HCT116 (cell line): ENCODE measurements around the gene TK1. TPM values are rescaled to one million over a fixed set of nuclear protein-coding genes. Genes with fewer than 3 reads are reported as not detected.
A peak's percentile ranks its signal among the peaks of the same experiment; 100 is the strongest.

ENCODE experiments used
- ATAC-seq: fragments of 200-7000 bp; cut with Tn5 transposase; 2 replicates; pipeline ENCODE4 v1.9.1; 2020; ENCODE audit warnings: mild to moderate bottlenecking, moderate library complexity
- BruUV-seq: library from RNA; stranded (reverse); fragments of 400-500 nt; replicated peaks from 2 replicates; lab custom pipeline; 2021; lab: Mats Ljungman, UMichigan
- CTCF ChIA-PET: fragments of 300-600 bp; sonication (Branson Sonifier 250); formaldehyde crosslinking; loops from one replicate; lab custom pipeline; 2021; ENCODE audit warnings: antibody characterized with exemption; lab: Charles Lee
- POLR2A ChIA-PET: fragments of 300-600, 350-600 bp; sonication (Branson Sonifier 250); formaldehyde crosslinking; loops from one replicate; lab custom pipeline; 2021; ENCODE audit warnings: antibody characterized with exemption; lab: Charles Lee
- RAD21 ChIA-PET, 2 experiments: fragments of 300-600 bp; sonication (Branson Sonifier 250); formaldehyde crosslinking; loops; one replicate each; lab custom pipeline; 2023; ENCODE audit warnings: low total read pairs in 2 of 2; ENCODE audit not compliant: uncharacterized antibody in 2 of 2, unreplicated experiment in 2 of 2, low non-redundant PET in 1 of 2; lab: Charles Lee
- DNase-seq: peaks from one replicate; pipeline ENCODE4 v3.0.0-alpha.2; 2010; ENCODE audit warnings: low read depth, low spot score
- H2AFZ ChIP-seq: fragments of 200-600 bp; shearing (Covaris generic), sonication (generic); 2 replicates; pipeline ENCODE4 v1.6.1; 2017; ENCODE audit warnings: low read depth, mixed run types, mixed read lengths, antibody characterized with exemption, low read length; ENCODE audit not compliant: poor library complexity, severe bottlenecking
- H3K27ac ChIP-seq: 2 replicates; pipeline ENCODE4 v1.5.1; 2012; ENCODE audit warnings: low read depth, low read length
- H3K27me3 ChIP-seq: fragments of 200-600 bp; sonication (generic); 2 replicates; pipeline ENCODE4 v1.6.1; 2016; ENCODE audit warnings: mixed run types, low read length, mixed read lengths; ENCODE audit not compliant: insufficient read depth
- H3K36me3 ChIP-seq, 2 experiments: fragments of 200-500 bp in 1 of 2; fragments of 200-600 bp in 1 of 2; sonication (Bioruptor generic) in 1 of 2; sonication (generic) in 1 of 2; 2 replicates each; pipeline versions ENCODE4 v1.5.1 to v1.6.1; 2014 to 2016; ENCODE audit warnings: low read length in 2 of 2, inconsistent platforms in 1 of 2, mixed read lengths in 1 of 2, mixed run types in 1 of 2; ENCODE audit not compliant: insufficient read depth in 2 of 2, control insufficient read depth in 1 of 2
- H3K4me1 ChIP-seq, 2 experiments: fragments of 200-600 bp in 1 of 2; sonication (generic) in 1 of 2; 2 replicates each; pipeline versions ENCODE4 v1.5.1 to v1.6.1; 2012 to 2017; ENCODE audit warnings: low read length in 2 of 2, inconsistent platforms in 1 of 2, mild to moderate bottlenecking in 1 of 2, mixed read lengths in 1 of 2, mixed run types in 1 of 2, moderate library complexity in 1 of 2; ENCODE audit not compliant: insufficient read depth in 2 of 2, control insufficient read depth in 1 of 2
- H3K4me2 ChIP-seq: fragments of 200-600 bp; sonication (generic); 2 replicates; pipeline ENCODE4 v1.6.1; 2017; ENCODE audit warnings: mixed run types, low read length, mixed read lengths
- H3K4me3 ChIP-seq, 2 experiments: fragments of 200-600 bp in 1 of 2; sonication (generic) in 1 of 2; replicated peaks in 1 of 2; 2 replicates each; pipeline ENCODE4 v1.5.1; 2011 to 2016; ENCODE audit warnings: low read length in 2 of 2, control low read depth in 1 of 2, low read depth in 1 of 2, mild to moderate bottlenecking in 1 of 2, mixed read lengths in 1 of 2, mixed run types in 1 of 2
- H3K79me2 ChIP-seq: fragments of 200-600 bp; sonication (generic); 2 replicates; pipeline ENCODE4 v1.6.1; 2017; ENCODE audit warnings: mild to moderate bottlenecking, mixed run types, low read length, moderate library complexity, mixed read lengths; ENCODE audit not compliant: insufficient read depth
- H3K9ac ChIP-seq: fragments of 200-600 bp; sonication (generic); 2 replicates; pipeline ENCODE4 v1.6.1; 2016; ENCODE audit warnings: low read length, mixed read lengths
- H3K9me2 ChIP-seq: fragments of 200-600 bp; sonication (generic), shearing (Covaris generic); 2 replicates; pipeline ENCODE4 v1.6.1; 2017; ENCODE audit warnings: mixed run types, mild to moderate bottlenecking, moderate library complexity; ENCODE audit not compliant: insufficient read depth
- H3K9me3 ChIP-seq, 2 experiments: fragments of 200-500 bp in 1 of 2; fragments of 200-600 bp in 1 of 2; sonication (Bioruptor generic) in 1 of 2; sonication (generic) in 1 of 2; 2 replicates each; pipeline ENCODE4 v1.6.1; 2014 to 2017; ENCODE audit warnings: low read length in 2 of 2, mixed read lengths in 2 of 2, inconsistent platforms in 1 of 2, low read depth in 1 of 2, mild to moderate bottlenecking in 1 of 2, mixed run types in 1 of 2, moderate library complexity in 1 of 2; ENCODE audit not compliant: control insufficient read depth in 1 of 2, insufficient read depth in 1 of 2
- H4K20me1 ChIP-seq: fragments of 200-600 bp; sonication (generic), shearing (Covaris generic); 2 replicates; pipeline ENCODE4 v1.6.1; 2017; ENCODE audit warnings: mixed run types, mild to moderate bottlenecking, moderate library complexity; ENCODE audit not compliant: insufficient read depth
- ATF3 ChIP-seq: IDR thresholded peaks from 2 replicates; pipeline ENCODE4 v1.6.1; 2012
- CBX3 ChIP-seq: IDR thresholded peaks from 2 replicates; pipeline ENCODE4 v1.6.1; 2012; ENCODE audit warnings: low read depth
- CEBPB ChIP-seq: IDR thresholded peaks from 2 replicates; pipeline ENCODE4 v1.6.1; 2012; ENCODE audit warnings: low read depth
- CTCF ChIP-seq, 3 experiments: fragments of 200-600 bp in 1 of 3; sonication (generic) in 1 of 3; IDR thresholded peaks in 2 of 3; conservative IDR thresholded peaks in 1 of 3; 2 replicates each; pipeline ENCODE4 v1.5.1; 2012 to 2017; ENCODE audit warnings: low read depth in 2 of 3, low read length in 2 of 3, antibody characterized with exemption in 1 of 3, borderline replicate concordance in 1 of 3, control low read depth in 1 of 3, mild to moderate bottlenecking in 1 of 3, mixed read lengths in 1 of 3, mixed run types in 1 of 3, moderate library complexity in 1 of 3; ENCODE audit not compliant: insufficient read depth in 1 of 3
- EGR1 ChIP-seq: IDR thresholded peaks from 2 replicates; pipeline ENCODE4 v1.6.1; 2012; ENCODE audit warnings: low read depth
- ELF1 ChIP-seq: IDR thresholded peaks from 2 replicates; pipeline ENCODE4 v1.6.1; 2012; ENCODE audit warnings: low read depth, borderline replicate concordance
- EZH2 ChIP-seq: fragments of 200-600 bp; sonication (generic); IDR thresholded peaks from 2 replicates; pipeline ENCODE4 v1.6.1; 2017; ENCODE audit warnings: antibody characterized with exemption, mixed run types
- EZH2phosphoT487 ChIP-seq: fragments of 200-600 bp; IDR thresholded peaks from 2 replicates; pipeline ENCODE4 v1.6.1; 2018; ENCODE audit warnings: antibody characterized with exemption, borderline replicate concordance
- FOSL1 ChIP-seq: IDR thresholded peaks from 2 replicates; pipeline ENCODE4 v1.6.1; 2012; ENCODE audit warnings: low read depth
- MAX ChIP-seq: IDR thresholded peaks from 2 replicates; pipeline ENCODE4 v1.6.1; 2012
- POLR2AphosphoS5 ChIP-seq: IDR thresholded peaks from 2 replicates; pipeline ENCODE4 v1.6.1; 2011; ENCODE audit warnings: mild to moderate bottlenecking, low read depth, low read length, moderate library complexity
- RAD21 ChIP-seq: IDR thresholded peaks from 2 replicates; pipeline ENCODE4 v1.6.1; 2012; ENCODE audit warnings: low read depth, mild to moderate bottlenecking
- SIN3A ChIP-seq: IDR thresholded peaks from 2 replicates; pipeline ENCODE4 v1.6.1; 2012; ENCODE audit warnings: low read depth
- SP1 ChIP-seq: IDR thresholded peaks from 2 replicates; pipeline ENCODE4 v1.6.1; 2012; ENCODE audit warnings: low read depth
- SRF ChIP-seq: IDR thresholded peaks from 2 replicates; pipeline ENCODE4 v1.6.1; 2012; ENCODE audit warnings: low read depth
- YY1 ChIP-seq: IDR thresholded peaks from 2 replicates; pipeline ENCODE4 v1.6.1; 2011; ENCODE audit warnings: low read length, low read depth, moderate library complexity, mild to moderate bottlenecking; ENCODE audit not compliant: insufficient replicate concordance; ENCODE audit errors: extremely low read depth
- ZFX ChIP-seq: fragments of 450-650 bp; IDR thresholded peaks from 2 replicates; pipeline ENCODE4 v1.6.1; 2017
- ZNF274 ChIP-seq: fragments of 200-500 bp; sonication (Bioruptor generic); IDR thresholded peaks from 2 replicates; pipeline ENCODE4 v1.6.1; 2014; ENCODE audit warnings: mild to moderate bottlenecking, low read depth, low read length, inconsistent platforms
- intact Hi-C: fragments of 100-400 bp; cut with micrococcal nuclease; formaldehyde crosslinking; loops from 2 replicates; pipeline ENCODE4 v1.10.0; 2022
- total RNA-seq: library from RNA; stranded (reverse); gene quantifications from one replicate; pipeline ENCODE4 v1.2.1, GENCODE V29; 2021; ENCODE audit not compliant: unreplicated experiment

TK1 gene
- total RNA-seq, 1 experiment from 2014 or later: 315 TPM

- no TSS peak for BruUV-seq
- intact Hi-C loops: no loop called here
- DNase-seq (no peak), ATAC-seq (peak; percentile 46; the same call in 1 of the 2 replicates)
- ChIA-PET RAD21 (no interaction called here), CTCF (interaction anchor here (0.7 to 1.2 kb wide), 3 partner anchors 9 to 36 kb away, joined by 3 to 5 read pairs (median 3); partner anchors contain the start of genes AFMID and TK1), POLR2A (interaction anchor here (1.1 kb wide), 1 partner anchor 9 kb away, joined by 6 read pairs; no protein-coding TSS in a partner anchor)
- H3K27me3 ChIP-seq: no peaks in the 10 kb centered on the region
- H3K36me3 ChIP-seq: no peaks in the 10 kb centered on the region
- TF ChIP-seq RAD21: no peak
- H3K4me2 ChIP-seq: peak overlapping the region; percentile 34
- H3K79me2 ChIP-seq: no peaks in the 10 kb centered on the region
- H3K4me3 ChIP-seq: no peak overlapping the region
- H4K20me1 ChIP-seq: no peaks in the 10 kb centered on the region
- H3K27ac ChIP-seq: no peak overlapping the region
- H3K9me3 ChIP-seq: no peaks in the 10 kb centered on the region
- no peaks in the 10 kb centered on the region for H3K9me2 ChIP-seq
- no peak overlapping the region for H3K9ac ChIP-seq
- peaks cover 8 to 12% of the 10 kb centered on the region in 2 experiments for H3K4me1 ChIP-seq
- peak overlapping the region; percentile 81 for H2AFZ ChIP-seq
These were observed 35.3 kb downstream of the TK1 start for GRCh38 chr17:78151514-78152008.

GRCh38 chr17:78148286-78149016, 38.4 kb downstream of the TK1 start:
- CTCF ChIA-PET: interaction anchor here (1.0 kb wide), 1 partner anchor 39 kb away, joined by 4 read pairs; the partner anchor contains the start of genes AFMID and TK1
- TF ChIP-seq ATF3 (no peak), ELF1 (no peak), SIN3A (no peak), EZH2phosphoT487 (no peak), POLR2AphosphoS5 (no peak), SRF (no peak), ZFX (no peak), SP1 (no peak), CTCF (IDR thresholded peaks at IDR 0.05 in 2 of 3, conservative IDR thresholded peaks at IDR 0.05 in 1 of 3; ENCODE audit: borderline replicate concordance in 1 of 3, insufficient read depth in 1 of 3, low read depth in 2 of 3, low read length in 2 of 3) (no peak), MAX (no peak), RAD21 (no peak), EGR1 (no peak), YY1 (no peak), EZH2 (no peak), CEBPB (no peak), ZNF274 (no peak), FOSL1 (no peak), CBX3 (no peak)

More at GRCh38 chr17:78148286-78149016, 38.4 kb downstream of the TK1 start:
- no peak for ATAC-seq
- POLR2A ChIA-PET: interaction anchor here (1.4 kb wide), 1 partner anchor 8 kb away, joined by 6 read pairs; no protein-coding TSS in a partner anchor
- Histone ChIP-seq H3K27me3 (no peaks in the 10 kb centered on the region), H3K36me3 (no peaks in the 10 kb centered on the region), H2AFZ (no peak overlapping the region), H3K4me3 (no peak overlapping the region), H3K79me2 (no peaks in the 10 kb centered on the region), H3K27ac (no peak overlapping the region), H3K4me1 (peaks cover 28 to 37% of the 10 kb centered on the region in 2 experiments), H4K20me1 (no peaks in the 10 kb centered on the region), H3K9ac (no peak overlapping the region), H3K9me3 (no peaks in the 10 kb centered on the region), H3K9me2 (no peaks in the 10 kb centered on the region), H3K4me2 (no peak overlapping the region)
- intact Hi-C loops: no loop called here
- DNase-seq: no peak
- RAD21 ChIA-PET: no interaction called here
- no TSS peak for BruUV-seq
